ENCODE data around the gene NME4.

Gene NME4

GRCh38 chr16:444027-444426 lies 47.0 kb downstream of the NME4 start:
- no peak overlapping the region for H3K4me3 ChIP-seq (replicated peaks; ENCODE audit: low read depth, low read length)
- no peak for DNase-seq (ENCODE audit: low read depth)
- TF ChIP-seq, protein P1, sequence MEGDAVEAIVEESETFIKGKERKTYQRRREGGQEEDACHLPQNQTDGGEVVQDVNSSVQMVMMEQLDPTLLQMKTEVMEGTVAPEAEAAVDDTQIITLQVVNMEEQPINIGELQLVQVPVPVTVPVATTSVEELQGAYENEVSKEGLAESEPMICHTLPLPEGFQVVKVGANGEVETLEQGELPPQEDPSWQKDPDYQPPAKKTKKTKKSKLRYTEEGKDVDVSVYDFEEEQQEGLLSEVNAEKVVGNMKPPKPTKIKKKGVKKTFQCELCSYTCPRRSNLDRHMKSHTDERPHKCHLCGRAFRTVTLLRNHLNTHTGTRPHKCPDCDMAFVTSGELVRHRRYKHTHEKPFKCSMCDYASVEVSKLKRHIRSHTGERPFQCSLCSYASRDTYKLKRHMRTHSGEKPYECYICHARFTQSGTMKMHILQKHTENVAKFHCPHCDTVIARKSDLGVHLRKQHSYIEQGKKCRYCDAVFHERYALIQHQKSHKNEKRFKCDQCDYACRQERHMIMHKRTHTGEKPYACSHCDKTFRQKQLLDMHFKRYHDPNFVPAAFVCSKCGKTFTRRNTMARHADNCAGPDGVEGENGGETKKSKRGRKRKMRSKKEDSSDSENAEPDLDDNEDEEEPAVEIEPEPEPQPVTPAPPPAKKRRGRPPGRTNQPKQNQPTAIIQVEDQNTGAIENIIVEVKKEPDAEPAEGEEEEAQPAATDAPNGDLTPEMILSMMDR (IDR thresholded peaks at IDR 0.05; ENCODE audit: low read length, missing control alignments), result no peak

DNA sequence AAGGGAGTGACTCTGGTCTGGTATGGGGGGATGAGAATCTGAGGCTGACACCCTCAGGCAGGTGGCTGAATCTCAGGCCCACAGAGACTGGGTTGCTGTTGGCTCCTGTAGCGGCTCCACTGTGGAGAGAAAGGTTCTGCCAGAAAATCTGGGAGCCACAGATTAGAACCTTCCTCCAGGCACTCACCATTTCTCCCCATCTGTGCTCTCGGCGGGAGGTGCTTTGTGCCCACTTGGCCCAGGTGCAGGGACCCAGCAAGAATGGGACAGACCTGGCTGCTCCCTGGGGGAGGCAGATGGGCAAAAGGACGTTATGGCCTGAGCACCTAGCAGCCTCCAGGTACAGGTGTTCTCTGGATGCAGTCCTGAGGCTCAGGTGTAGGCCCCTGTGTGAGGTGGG lies 48.6 kb downstream of the NME4 start:
- TF ChIP-seq, protein P1 (IDR thresholded peaks at IDR 0.05; ENCODE audit: low read length, missing control alignments), result no peak
- H3K4me3 ChIP-seq (replicated peaks; ENCODE audit: low read depth, low read length), result no peak overlapping the region
- no peak for DNase-seq (ENCODE audit: low read depth)
